HepG2 (cell line): ENCODE measurements around the gene SLC12A3. TPM values are rescaled to one million over a fixed set of nuclear protein-coding genes. Genes with fewer than 3 reads are reported as not detected.

Experiments
- AKNA ChIP-seq: sonication (generic); formaldehyde crosslinking; IDR thresholded peaks from 2 replicates; pipeline ENCODE4 v1.4.0; 2020; ENCODE audit warnings: missing genetic modification reagents, borderline replicate concordance
- ARHGAP35 ChIP-seq: sonication (generic); formaldehyde crosslinking; IDR thresholded peaks from 2 replicates; pipeline ENCODE4 v1.9.0; 2022; ENCODE audit warnings: mild to moderate bottlenecking, inconsistent platforms, moderate library complexity, missing genetic modification reagents, borderline replicate concordance
- HNRNPLL ChIP-seq: fragments of 200-400 bp; formaldehyde crosslinking; IDR thresholded peaks from 2 replicates; pipeline ENCODE4 v1.6.1; 2017; ENCODE audit warnings: mild to moderate bottlenecking, low read depth, low read length; ENCODE audit not compliant: poor library complexity, severe bottlenecking
- HOXA5 ChIP-seq: sonication (generic); formaldehyde crosslinking; IDR thresholded peaks from 2 replicates; pipeline ENCODE4 v1.4.0; 2020; ENCODE audit warnings: missing genetic modification reagents
- IRX3 ChIP-seq: sonication (generic); formaldehyde crosslinking; IDR thresholded peaks from 2 replicates; pipeline ENCODE4 v1.8.1; 2023; ENCODE audit warnings: mild to moderate bottlenecking, low read depth, missing genetic modification reagents, borderline replicate concordance
- KDM2A ChIP-seq: sonication (generic); formaldehyde crosslinking; IDR thresholded peaks from 2 replicates; pipeline ENCODE4 v1.4.0; 2020; ENCODE audit warnings: low read depth, missing genetic modification reagents, borderline replicate concordance
- NR0B2 ChIP-seq: sonication (generic); formaldehyde crosslinking; IDR thresholded peaks from 2 replicates; pipeline ENCODE4 v1.4.0; 2020; ENCODE audit warnings: mild to moderate bottlenecking, missing genetic modification reagents
- ZGPAT ChIP-seq: IDR thresholded peaks from 2 replicates; pipeline ENCODE4 v1.6.1; 2016; ENCODE audit warnings: mild to moderate bottlenecking
- ZNF12 ChIP-seq: sonication (generic); formaldehyde crosslinking; IDR thresholded peaks from 2 replicates; pipeline ENCODE4 v1.5.0; 2020; ENCODE audit warnings: missing genetic modification reagents
- ZNF260 ChIP-seq: sonication (generic); formaldehyde crosslinking; IDR thresholded peaks from 2 replicates; pipeline ENCODE4 v1.4.0; 2020; ENCODE audit warnings: missing genetic modification reagents, low read depth, mild to moderate bottlenecking, borderline replicate concordance
- ZNF274 ChIP-seq: sonication (generic); formaldehyde crosslinking; IDR thresholded peaks from 2 replicates; pipeline ENCODE4 v1.5.1; 2020; ENCODE audit warnings: mild to moderate bottlenecking, missing genetic modification reagents
- ZNF280D ChIP-seq: sonication (generic); formaldehyde crosslinking; IDR thresholded peaks from 2 replicates; pipeline ENCODE4 v1.5.1; 2020; ENCODE audit warnings: mild to moderate bottlenecking, missing genetic modification reagents
- ZNF30 ChIP-seq: sonication (generic); formaldehyde crosslinking; IDR thresholded peaks from 2 replicates; pipeline ENCODE4 v1.5.0; 2020; ENCODE audit warnings: mild to moderate bottlenecking, missing genetic modification reagents
- ZNF430 ChIP-seq: sonication (generic); formaldehyde crosslinking; IDR thresholded peaks from 2 replicates; pipeline ENCODE4 v1.9.0; 2021; ENCODE audit warnings: mild to moderate bottlenecking, missing genetic modification reagents
- ZNF468 ChIP-seq: sonication (generic); formaldehyde crosslinking; IDR thresholded peaks from 2 replicates; pipeline ENCODE4 v1.8.0; 2022; ENCODE audit warnings: mild to moderate bottlenecking, moderate library complexity, missing genetic modification reagents
- ZNF598 ChIP-seq: sonication (generic); formaldehyde crosslinking; IDR thresholded peaks from 2 replicates; pipeline ENCODE4 v1.5.1; 2020; ENCODE audit warnings: mild to moderate bottlenecking, missing genetic modification reagents, borderline replicate concordance
- polyA plus RNA-seq, 8 experiments: library from polyadenylated mRNA; depleted of rRNA in 3 of 8; stranded (reverse) in 7 of 8; unstranded in 1 of 8; fragments of >200 nt; fragmentation: Illumina TruSeq in 4 of 8; extraction: Trizol in 4 of 8; gene quantifications; 2 replicates each; pipeline versions ENCODE4 v1.2.1 to v1.2.3, GENCODE V29; 2011 to 2016; ENCODE audit warnings: low read depth in 4 of 8, missing spikeins in 1 of 8, mixed read lengths in 1 of 8; ENCODE audit not compliant: insufficient read depth in 1 of 8
- total RNA-seq, 5 experiments: library from RNA; depleted of rRNA; stranded (reverse); fragments of >200 nt; fragmentation: Illumina TruSeq; extraction: Trizol; gene quantifications; 2 replicates each; pipeline ENCODE4 v1.2.3, GENCODE V29; 2016; ENCODE audit warnings: low read depth in 1 of 5

The SLC12A3 gene
- total and polyA plus RNA-seq, 2 of the 13 experiments (the other 11 are each of a cell fraction or from before 2014, with no cell fraction given), result 6.2 TPM; not detected in 1

- TF ChIP-seq AKNA (CRISPR knock-in tag) (no peak), NR0B2 (CRISPR knock-in tag) (no peak), ZNF598 (CRISPR knock-in tag) (no peak), HNRNPLL (no peak), ZNF468 (CRISPR knock-in tag) (no peak), ZGPAT (CRISPR knock-in tag) (peak; percentile 66), ZNF30 (CRISPR knock-in tag) (no peak), IRX3 (CRISPR knock-in tag) (no peak), ZNF274 (CRISPR knock-in tag) (no peak), HOXA5 (no peak; the same call in 1 of the 2 replicates), ZNF430 (CRISPR knock-in tag) (no peak), ARHGAP35 (CRISPR knock-in tag) (peak; percentile 76; the same call in 1 of the 2 replicates), ZNF280D (CRISPR knock-in tag) (peak; percentile 77; the same call in 1 of the 2 replicates), KDM2A (CRISPR knock-in tag) (peak; percentile 32; the same call in 1 of the 2 replicates), ZNF12 (no peak), ZNF260 (CRISPR knock-in tag) (no peak)
Observed at GRCh38 chr16:56849690-56850680, 15.0 kb upstream of the SLC12A3 start (continued).
